HepG2 (cell line): ENCODE data around the gene KMT2E. TPM values are rescaled to one million over a fixed set of nuclear protein-coding genes. Genes with fewer than 3 reads are reported as not detected.
A peak's percentile ranks its signal among the peaks of the same experiment; 100 is the strongest.

Experiments used
- ARID3A ChIP-seq: IDR thresholded peaks from 2 replicates; pipeline ENCODE4 v1.6.1; 2012; ENCODE audit warnings: low read depth, low read length, improper control_type of control experiment
- E2F2 ChIP-seq: sonication (generic); formaldehyde crosslinking; IDR thresholded peaks from 2 replicates; pipeline ENCODE4 v1.4.0; 2020; ENCODE audit warnings: missing genetic modification reagents, borderline replicate concordance
- MBNL3 ChIP-seq: fragments of 250-450 bp; sonication (Bioruptor Pico); conservative IDR thresholded peaks from 2 replicates; pipeline ENCODE4 v1.8.0; 2022; ENCODE audit warnings: mild to moderate bottlenecking, inconsistent platforms
- MLXIP ChIP-seq: sonication (generic); formaldehyde crosslinking; IDR thresholded peaks from 2 replicates; pipeline ENCODE4 v1.9.0; 2021; ENCODE audit warnings: missing genetic modification reagents, borderline replicate concordance
- PAXIP1 ChIP-seq: sonication (generic); formaldehyde crosslinking; conservative IDR thresholded peaks from 2 replicates; pipeline ENCODE4 v1.4.0; 2020; ENCODE audit warnings: mild to moderate bottlenecking, missing genetic modification reagents, moderate library complexity
- SP1 ChIP-seq, 2 experiments: fragments of 450-650 bp in 1 of 2; sonication (generic) in 1 of 2; formaldehyde crosslinking in 1 of 2; IDR thresholded peaks; 2 replicates each; pipeline versions ENCODE4 v1.4.0 to v1.6.1; 2016 to 2020; ENCODE audit warnings: missing genetic modification reagents in 1 of 2
- TFDP2 ChIP-seq: sonication (generic); formaldehyde crosslinking; IDR thresholded peaks from 2 replicates; pipeline ENCODE4 v1.4.0; 2020; ENCODE audit warnings: missing genetic modification reagents
- ZGPAT ChIP-seq: IDR thresholded peaks from 2 replicates; pipeline ENCODE4 v1.6.1; 2016; ENCODE audit warnings: mild to moderate bottlenecking
- ZNF232 ChIP-seq: sonication (generic); formaldehyde crosslinking; IDR thresholded peaks from 2 replicates; pipeline ENCODE4 v1.4.0; 2020; ENCODE audit warnings: missing genetic modification reagents, borderline replicate concordance
- ZNF512B ChIP-seq: sonication (generic); formaldehyde crosslinking; IDR thresholded peaks from 2 replicates; pipeline ENCODE4 v1.5.1; 2020; ENCODE audit warnings: missing genetic modification reagents, mild to moderate bottlenecking, borderline replicate concordance
- polyA plus RNA-seq, 8 experiments: library from polyadenylated mRNA; depleted of rRNA in 3 of 8; stranded (reverse) in 7 of 8; unstranded in 1 of 8; fragments of >200 nt; fragmentation: Illumina TruSeq in 4 of 8; extraction: Trizol in 4 of 8; gene quantifications; 2 replicates each; pipeline versions ENCODE4 v1.2.1 to v1.2.3, GENCODE V29; 2011 to 2016; ENCODE audit warnings: low read depth in 4 of 8, missing spikeins in 1 of 8, mixed read lengths in 1 of 8; ENCODE audit not compliant: insufficient read depth in 1 of 8
- total RNA-seq, 5 experiments: library from RNA; depleted of rRNA; stranded (reverse); fragments of >200 nt; fragmentation: Illumina TruSeq; extraction: Trizol; gene quantifications; 2 replicates each; pipeline ENCODE4 v1.2.3, GENCODE V29; 2016; ENCODE audit warnings: low read depth in 1 of 5

The KMT2E gene
- total and polyA plus RNA-seq, 2 of the 13 experiments (the other 11 are each of a cell fraction or from before 2014, with no cell fraction given), result 6.3 to 24.4 TPM

- TF ChIP-seq ARID3A (peak; percentile 62), ZNF512B (no peak), MBNL3 (no peak), MLXIP (CRISPR knock-in tag) (no peak), TFDP2 (CRISPR knock-in tag) (no peak), E2F2 (CRISPR knock-in tag) (no peak), SP1 (IDR thresholded peaks at IDR 0.05) (no peak), SP1 (CRISPR knock-in tag; IDR thresholded peaks at IDR 0.05) (no peak), PAXIP1 (CRISPR knock-in tag) (no peak), ZGPAT (peak; percentile 36; the same call in 1 of the 2 replicates), ZNF232 (CRISPR knock-in tag) (no peak)
Measured at GRCh38 chr7:104980841-104981671, 32.9 kb upstream of the KMT2E start (continued).
